IPS-20b (cell line): ENCODE measurements around the gene PCBP2.
"Not testable (repeated sequence)": the region's sequence is repeated elsewhere in the genome, so short reads cannot be mapped to it uniquely, and the experiment has no call there.

Experiments used
- H3K27ac ChIP-seq: one replicate; pipeline ENCODE4 v1.5.1; 2013; ENCODE audit warnings: low read length
- H3K27me3 ChIP-seq: 2 replicates; pipeline ENCODE4 v1.6.1; 2013; ENCODE audit warnings: mild to moderate bottlenecking, low read length, inconsistent platforms; ENCODE audit not compliant: insufficient read depth
- H3K36me3 ChIP-seq: 2 replicates; pipeline ENCODE4 v1.6.1; 2013; ENCODE audit warnings: low read depth, mild to moderate bottlenecking, inconsistent platforms, low read length, moderate library complexity; ENCODE audit not compliant: insufficient read depth
- H3K4me1 ChIP-seq: 2 replicates; pipeline ENCODE4 v1.6.1; 2013; ENCODE audit warnings: mild to moderate bottlenecking, control low read depth, inconsistent platforms, low read length, moderate library complexity; ENCODE audit not compliant: insufficient read depth
- H3K4me3 ChIP-seq: 2 replicates; pipeline ENCODE4 v1.5.1; 2013; ENCODE audit warnings: mild to moderate bottlenecking, low read length, inconsistent platforms
- H3K9ac ChIP-seq: 2 replicates; pipeline ENCODE4 v1.6.1; 2013; ENCODE audit warnings: low read depth, mild to moderate bottlenecking, inconsistent platforms, low read length, moderate library complexity
- H3K9me3 ChIP-seq: 2 replicates; pipeline ENCODE4 v1.6.1; 2013; ENCODE audit warnings: mild to moderate bottlenecking, low read depth, low read length, inconsistent platforms; ENCODE audit not compliant: insufficient read depth

PCBP2 gene

GRCh38 chr12:53478865-53479264, 27.0 kb downstream of the PCBP2 start:
- no peaks in the 10 kb centered on the region for H3K27me3 ChIP-seq
- H3K4me3 ChIP-seq: no peak overlapping the region
- H3K9ac ChIP-seq: no peak overlapping the region
- H3K4me1 ChIP-seq: peaks cover 11% of the 10 kb centered on the region
- H3K27ac ChIP-seq: no peak overlapping the region
- H3K36me3 ChIP-seq: peaks cover 98% of the 10 kb centered on the region
- no peaks in the 10 kb centered on the region for H3K9me3 ChIP-seq

DNA sequence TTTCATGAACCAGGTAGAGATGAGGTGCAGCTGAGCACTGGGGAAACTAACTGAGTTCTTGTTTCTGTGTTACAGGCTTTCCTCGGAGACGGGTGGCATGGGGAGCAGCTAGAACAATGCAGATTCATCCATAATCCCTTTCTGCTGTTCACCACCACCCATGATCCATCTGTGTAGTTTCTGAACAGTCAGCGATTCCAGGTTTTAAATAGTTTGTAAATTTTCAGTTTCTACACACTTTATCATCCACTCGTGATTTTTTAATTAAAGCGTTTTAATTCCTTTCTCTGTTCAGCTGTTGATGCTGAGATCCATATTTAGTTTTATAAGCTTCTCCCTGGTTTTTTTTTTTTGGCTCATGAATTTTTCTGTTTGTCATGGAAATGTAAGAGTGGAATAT, 27.4 kb downstream of the PCBP2 start:
- Histone ChIP-seq H3K9me3 (no peaks in the 10 kb centered on the region), H3K27me3 (no peaks in the 10 kb centered on the region), H3K4me1 (peaks cover 11% of the 10 kb centered on the region), H3K36me3 (peaks cover 98% of the 10 kb centered on the region), H3K9ac (no peak overlapping the region), H3K4me3 (no peak overlapping the region), H3K27ac (no peak overlapping the region)

DNA sequence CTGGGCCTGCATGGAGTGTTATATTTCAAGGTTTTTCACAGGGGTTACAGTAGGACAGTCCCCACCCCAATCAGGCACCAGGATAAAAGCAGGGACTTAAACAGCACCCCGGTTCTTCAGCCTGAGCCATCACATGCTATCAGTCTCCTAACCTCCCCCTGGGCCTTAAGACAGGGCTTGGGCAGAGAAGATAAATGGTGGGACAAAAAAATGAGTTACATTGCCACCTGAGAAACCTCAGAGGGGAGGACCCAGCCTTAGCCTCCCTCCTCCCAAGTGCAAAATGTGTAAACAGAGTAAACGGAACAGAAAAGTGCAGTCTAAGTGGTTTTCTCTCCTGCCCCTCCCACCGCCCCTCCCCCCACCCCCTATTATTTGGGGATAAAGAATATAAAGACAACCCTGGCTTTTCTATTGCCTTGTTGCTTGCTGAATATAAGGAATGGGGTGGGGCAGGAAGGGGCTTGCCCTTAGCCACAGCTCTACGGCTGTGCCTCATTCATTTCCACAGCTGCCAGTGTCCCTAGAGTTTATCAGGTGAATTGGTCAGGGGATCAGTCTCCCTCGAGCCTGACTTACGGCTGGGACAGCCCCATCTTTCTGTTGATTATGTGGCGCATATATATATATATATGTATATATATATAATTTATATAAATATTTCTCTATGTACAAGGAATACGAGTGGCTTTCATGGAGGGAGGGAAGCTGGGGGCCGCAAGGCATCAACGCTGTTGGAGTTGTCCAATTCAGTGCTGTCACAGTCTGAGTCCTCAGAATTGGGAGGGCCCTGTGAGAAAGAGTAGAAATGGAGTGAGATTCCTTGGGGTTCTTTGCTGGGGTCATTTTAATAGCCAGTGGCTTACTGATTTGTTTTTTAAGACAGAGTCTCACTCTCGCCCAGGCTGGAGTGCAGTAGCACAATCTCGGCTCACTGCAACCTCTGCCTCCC, 28.9 kb downstream of the PCBP2 start:
- Histone ChIP-seq H3K36me3 (peaks cover 98% of the 10 kb centered on the region), H3K27me3 (no peaks in the 10 kb centered on the region), H3K4me1 (peaks cover 11% of the 10 kb centered on the region), H3K27ac (no peak overlapping the region), H3K9me3 (no peaks in the 10 kb centered on the region), H3K4me3 (no peak overlapping the region), H3K9ac (no peak overlapping the region)

- H3K9me3 ChIP-seq, H3K9ac ChIP-seq, H3K4me3 ChIP-seq, H3K27me3 ChIP-seq, H3K27ac ChIP-seq: not testable (repeated sequence)
- peaks cover 11% of the 10 kb centered on the region for H3K4me1 ChIP-seq
- peaks cover 98% of the 10 kb centered on the region for H3K36me3 ChIP-seq
Observed at GRCh38 chr12:53481458-53481857, 29.6 kb downstream of the PCBP2 start.

DNA sequence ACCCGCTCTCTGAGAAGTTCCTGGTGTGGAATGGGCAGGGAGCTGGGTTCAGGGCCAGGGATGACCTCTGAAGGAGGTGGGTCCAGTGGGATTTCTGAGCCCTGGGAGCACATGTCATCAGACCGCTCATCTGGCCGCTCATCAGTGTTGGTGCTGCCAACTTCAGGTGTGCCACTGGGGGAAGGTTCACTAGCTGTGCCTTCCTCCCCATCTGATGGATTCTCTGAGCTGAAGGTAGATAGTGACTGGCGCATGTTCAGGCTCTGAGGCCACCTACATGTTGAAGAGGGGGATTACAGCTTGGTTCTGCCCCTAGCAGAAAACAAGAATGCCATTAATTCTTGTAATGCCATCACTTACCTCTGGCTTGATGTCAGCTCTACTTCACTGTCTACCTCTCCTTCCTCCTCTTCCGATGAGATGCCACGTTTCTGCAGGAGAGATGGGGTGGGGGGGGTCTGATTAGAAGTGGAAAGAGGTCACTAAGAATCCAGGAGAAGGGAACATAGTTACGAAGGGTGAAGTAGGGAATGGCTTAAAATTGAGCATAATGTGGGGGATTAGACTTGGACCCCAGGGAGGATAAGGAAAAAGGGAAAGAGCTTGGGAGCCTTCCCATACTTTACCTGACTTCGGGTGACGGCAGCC, 30.2 kb downstream of the PCBP2 start:
- H3K27me3 ChIP-seq: no peaks in the 10 kb centered on the region
- peaks cover 98% of the 10 kb centered on the region for H3K36me3 ChIP-seq
- H3K9ac ChIP-seq: no peak overlapping the region
- peaks cover 8% of the 10 kb centered on the region for H3K4me1 ChIP-seq
- no peaks in the 10 kb centered on the region for H3K9me3 ChIP-seq
- no peak overlapping the region for H3K4me3 ChIP-seq
- no peak overlapping the region for H3K27ac ChIP-seq

DNA sequence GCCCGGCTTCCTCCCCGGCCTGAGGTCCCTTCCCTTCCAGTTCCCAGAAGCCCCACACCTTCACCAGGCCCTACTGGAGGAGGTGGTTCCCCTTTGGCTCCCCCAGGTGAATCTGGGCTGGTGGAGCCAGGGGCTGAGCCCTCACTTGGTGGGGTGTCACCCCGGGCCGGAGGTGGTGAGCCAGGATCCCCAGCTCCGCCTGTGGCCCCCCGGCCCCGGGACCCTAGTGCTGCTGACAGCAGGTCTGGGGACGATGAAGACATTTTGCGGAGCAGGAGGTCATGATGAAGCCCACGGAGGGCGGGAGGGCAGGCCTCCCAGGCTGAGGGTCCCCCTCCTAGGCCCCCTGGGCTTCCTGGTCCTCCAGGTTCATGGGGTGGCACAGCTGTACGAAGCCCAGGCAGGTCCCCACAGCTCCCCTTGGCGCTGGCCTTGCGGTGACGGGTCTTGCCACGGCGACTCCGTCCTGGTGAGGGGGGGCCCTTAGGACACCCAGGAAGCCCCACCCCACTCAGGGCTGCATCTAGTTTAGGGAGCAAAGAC, 30.8 kb downstream of the PCBP2 start:
- no peak overlapping the region for H3K27ac ChIP-seq
- no peaks in the 10 kb centered on the region for H3K9me3 ChIP-seq
- no peak overlapping the region for H3K9ac ChIP-seq
- H3K36me3 ChIP-seq: peaks cover 98% of the 10 kb centered on the region
- H3K4me3 ChIP-seq: no peak overlapping the region
- H3K4me1 ChIP-seq: peaks cover 8% of the 10 kb centered on the region
- H3K27me3 ChIP-seq: no peaks in the 10 kb centered on the region

GRCh38 chr12:53483225-53483978, 31.5 kb downstream of the PCBP2 start:
- H3K4me3 ChIP-seq: no peak overlapping the region
- H3K27ac ChIP-seq: no peak overlapping the region
- H3K27me3 ChIP-seq: no peaks in the 10 kb centered on the region
- H3K9me3 ChIP-seq: no peaks in the 10 kb centered on the region
- H3K36me3 ChIP-seq: peaks cover 93% of the 10 kb centered on the region
- peaks cover 8% of the 10 kb centered on the region for H3K4me1 ChIP-seq
- H3K9ac ChIP-seq: no peak overlapping the region

- H3K27me3 ChIP-seq: no peaks in the 10 kb centered on the region
- no peak overlapping the region for H3K9ac ChIP-seq
- H3K4me3 ChIP-seq: no peak overlapping the region
- no peaks in the 10 kb centered on the region for H3K9me3 ChIP-seq
- peaks cover 87% of the 10 kb centered on the region for H3K36me3 ChIP-seq
- peaks cover 7% of the 10 kb centered on the region for H3K4me1 ChIP-seq
- H3K27ac ChIP-seq: no peak overlapping the region
Observed at GRCh38 chr12:53483979-53484377, 32.1 kb downstream of the PCBP2 start.

GRCh38 chr12:53484686-53485575, 33.0 kb downstream of the PCBP2 start:
- Histone ChIP-seq H3K4me3 (no peak overlapping the region), H3K9me3 (no peaks in the 10 kb centered on the region), H3K9ac (no peak overlapping the region), H3K27ac (no peak overlapping the region), H3K4me1 (peaks cover 6% of the 10 kb centered on the region; the same call in 1 of the 2 replicates), H3K27me3 (no peaks in the 10 kb centered on the region), H3K36me3 (peaks cover 78% of the 10 kb centered on the region)

DNA sequence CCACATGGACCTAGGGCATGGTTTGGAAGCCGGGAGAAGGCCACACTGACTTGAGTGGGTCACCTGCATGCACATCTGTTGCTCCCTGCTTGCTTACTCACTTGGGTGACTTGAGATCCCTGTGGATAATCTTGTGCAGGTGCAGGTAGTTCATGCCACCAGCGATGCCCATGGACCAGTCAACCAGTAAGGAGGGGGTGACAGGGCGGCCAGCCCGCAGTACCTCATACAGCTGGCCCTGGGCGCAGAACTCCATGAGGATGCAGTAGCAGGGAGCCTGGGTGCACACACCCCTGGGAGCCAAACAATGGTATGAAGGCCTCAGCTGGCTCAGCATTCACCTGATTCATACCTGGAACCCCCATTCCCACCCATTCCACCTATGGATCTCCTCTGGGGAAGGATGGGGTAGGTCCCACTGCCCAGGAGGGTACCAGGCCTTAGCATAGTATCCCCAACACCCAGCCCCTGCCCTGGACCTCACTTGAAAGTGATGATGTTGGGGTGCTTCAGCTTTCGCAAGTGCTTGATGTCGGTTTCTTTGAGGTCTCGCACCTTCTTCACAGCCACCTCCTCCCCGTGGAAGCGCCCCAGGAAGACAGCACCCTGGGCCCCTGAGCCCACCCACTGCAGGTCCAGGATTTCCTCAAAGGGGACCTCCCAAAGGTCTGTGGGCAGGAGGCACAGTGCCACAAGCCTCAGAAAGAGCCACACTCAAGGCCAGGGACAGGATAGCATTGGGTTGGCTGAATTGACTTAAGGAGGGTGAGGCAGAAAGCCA, 34.2 kb downstream of the PCBP2 start:
- H3K9ac ChIP-seq: no peak overlapping the region
- H3K27ac ChIP-seq: no peak overlapping the region
- H3K27me3 ChIP-seq: no peaks in the 10 kb centered on the region
- no peaks in the 10 kb centered on the region for H3K9me3 ChIP-seq
- H3K4me3 ChIP-seq: no peak overlapping the region
- no peaks in the 10 kb centered on the region for H3K4me1 ChIP-seq
- H3K36me3 ChIP-seq: peaks cover 65% of the 10 kb centered on the region
